H54 (cell line): ENCODE data around the gene MFNG.
A peak's percentile ranks its signal among the peaks of the same experiment; 100 is the strongest.

Source experiments
- DNase-seq: peaks from one replicate; pipeline ENCODE4 v3.0.0; 2011; ENCODE audit warnings: low spot score, mixed read lengths; ENCODE audit not compliant: insufficient read length
- FAIRE-seq: peaks from 3 replicates; lab custom pipeline; 2011; peaks lifted over from hg19 to GRCh38; lab: Jason Lieb, UNC
- POLR2A ChIP-seq: IDR thresholded peaks from 2 replicates; pipeline ENCODE4 v1.6.1; 2011; ENCODE audit warnings: low read depth, mild to moderate bottlenecking, low read length

The MFNG gene

DNA sequence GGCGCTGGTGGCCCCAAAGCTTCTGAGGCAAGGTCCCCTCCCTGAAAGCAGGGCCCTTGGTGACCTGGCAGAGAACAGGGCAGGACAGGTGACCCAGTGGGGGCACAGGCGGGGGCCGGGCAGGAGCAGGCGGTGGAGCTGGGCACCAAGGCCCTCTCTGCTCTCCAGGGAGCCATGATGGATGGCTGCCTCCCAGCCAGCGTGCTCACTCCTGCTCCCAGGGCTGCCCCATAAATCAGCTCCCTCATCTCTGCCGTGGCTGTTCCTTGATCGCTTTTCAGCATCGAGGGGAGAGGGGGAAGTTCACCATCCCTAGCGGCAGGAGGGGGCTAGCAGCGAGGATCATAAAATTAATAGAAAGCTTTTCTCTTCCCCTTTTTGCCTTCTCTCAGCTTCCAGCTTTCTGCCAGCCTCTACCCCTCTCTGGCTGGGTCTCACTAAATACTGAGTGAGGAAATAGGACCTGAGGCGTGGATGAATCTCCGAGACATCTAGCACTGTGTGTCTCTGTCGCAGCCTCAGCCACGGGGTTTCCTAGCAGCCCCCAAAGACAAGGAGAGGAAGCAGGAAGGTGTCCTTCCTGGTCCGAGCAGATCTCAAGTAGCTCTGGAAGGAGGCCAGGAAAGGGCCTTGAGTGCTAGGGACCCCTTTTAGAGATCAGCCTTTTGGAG, 36.7 kb downstream of the MFNG start:
- TF ChIP-seq POLR2A: no peak
- FAIRE-seq: no peak
- no peak for DNase-seq

DNA sequence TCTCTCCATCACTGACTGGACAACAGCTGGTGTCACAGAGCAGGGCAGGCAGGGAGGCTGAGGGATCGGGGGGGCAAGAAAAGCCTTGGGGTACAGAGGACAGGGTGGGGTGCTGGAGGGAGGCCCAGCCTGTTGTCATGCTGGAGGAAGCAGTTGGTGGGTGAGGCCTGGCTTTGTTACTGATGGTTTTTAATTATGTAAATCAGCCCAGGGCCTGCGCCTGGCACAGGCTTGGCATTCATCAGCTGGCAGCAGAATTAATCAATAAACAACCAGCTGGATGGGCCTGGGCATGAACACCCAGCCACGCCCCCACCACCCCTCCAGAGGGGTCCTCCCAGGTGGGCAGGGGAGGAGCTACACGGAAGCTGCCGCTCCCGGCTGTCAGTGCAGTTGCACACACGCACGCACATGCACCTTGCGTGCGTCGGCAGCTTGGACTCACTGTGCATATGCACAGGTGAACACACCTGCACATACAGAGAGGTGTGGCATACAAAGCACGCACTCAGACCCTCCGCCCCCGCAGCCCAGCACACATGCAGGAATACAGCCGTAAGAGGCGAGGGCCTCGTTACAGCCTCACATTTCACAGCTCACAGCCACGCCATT, 37.6 kb downstream of the MFNG start:
- FAIRE-seq (no peak), DNase-seq (no peak)
- no peak for TF ChIP-seq POLR2A

GRCh38 chr22:37445501-37445900, 40.7 kb downstream of the MFNG start:
- no peak for FAIRE-seq
- DNase-seq: no peak
- no peak for TF ChIP-seq POLR2A

DNA sequence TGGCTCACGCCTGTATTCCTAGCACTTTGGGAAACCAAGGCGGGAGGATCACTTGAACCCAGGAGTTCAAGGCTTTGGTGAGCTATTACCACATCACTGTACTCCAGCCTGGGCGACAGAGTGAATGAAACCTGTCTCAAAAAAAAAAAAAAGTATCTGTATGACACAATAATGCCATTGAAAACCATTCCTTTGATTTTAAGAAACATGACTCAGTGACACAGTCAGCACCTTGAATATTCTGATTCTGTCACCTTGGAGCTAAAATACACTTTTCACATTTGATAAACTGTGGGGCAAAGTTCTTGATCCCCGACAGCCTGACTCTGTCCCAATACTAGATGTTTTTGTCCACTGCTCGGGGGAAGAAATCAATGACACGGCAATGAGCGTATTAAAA, 42.2 kb downstream of the MFNG start:
- no peak for TF ChIP-seq POLR2A
- no peak for DNase-seq
- no peak for FAIRE-seq

- FAIRE-seq (no peak), DNase-seq (no peak)
- TF ChIP-seq POLR2A: no peak
These were observed 43.1 kb downstream of the MFNG start for GRCh38 chr22:37443086-37443485.

DNA sequence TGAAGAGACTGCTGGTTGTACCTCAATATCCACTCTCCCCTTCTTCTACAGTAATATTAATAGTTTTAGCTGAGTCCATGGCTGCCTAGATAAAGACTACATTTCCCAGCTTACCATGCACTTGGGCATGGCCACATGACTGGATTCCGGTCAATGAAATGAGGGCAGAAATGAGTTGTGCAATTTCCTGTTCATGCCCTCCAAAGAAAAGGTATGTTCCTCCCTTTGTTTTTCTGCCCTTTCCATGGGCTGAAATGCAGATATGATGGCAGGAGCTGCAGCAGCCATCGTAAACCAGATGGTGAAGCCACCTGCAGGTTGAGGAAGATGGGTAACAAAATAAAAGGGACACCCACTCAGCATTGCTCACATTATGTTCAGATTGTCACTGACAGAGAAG, 43.6 kb downstream of the MFNG start:
- TF ChIP-seq POLR2A: no peak
- DNase-seq: no peak
- no peak for FAIRE-seq

DNA sequence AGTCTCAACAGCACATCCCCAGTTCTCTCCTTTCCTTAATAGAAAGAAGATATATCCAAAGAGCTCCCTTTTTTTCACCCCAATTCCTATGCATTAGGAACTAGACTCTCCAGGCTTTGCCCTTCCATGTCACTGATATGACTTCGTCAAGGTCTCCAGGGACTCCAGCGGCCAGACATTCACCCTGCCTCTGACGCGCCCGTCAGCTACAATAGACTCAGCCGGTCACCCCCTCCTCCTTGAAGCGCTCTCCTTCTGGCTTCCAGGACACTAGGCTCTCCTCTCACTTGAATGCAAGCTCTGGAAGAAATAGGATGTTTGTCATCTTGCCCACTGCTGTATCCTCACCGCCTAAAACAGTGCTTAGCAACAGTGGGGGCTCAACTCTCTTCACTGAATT, 44.0 kb downstream of the MFNG start:
- DNase-seq (no peak), FAIRE-seq (no peak)
- TF ChIP-seq POLR2A: no peak

GRCh38 chr22:37440875-37441274, 45.3 kb downstream of the MFNG start:
- DNase-seq (no peak), FAIRE-seq (no peak)
- no peak for TF ChIP-seq POLR2A

GRCh38 chr22:37439347-37439746, 46.8 kb downstream of the MFNG start:
- DNase-seq: no peak
- TF ChIP-seq POLR2A: no peak
- FAIRE-seq: no peak

- no peak for DNase-seq
- FAIRE-seq: no peak
- no peak for TF ChIP-seq POLR2A
These were observed 50.1 kb downstream of the MFNG start for GRCh38 chr22:37435970-37436603.

DNA sequence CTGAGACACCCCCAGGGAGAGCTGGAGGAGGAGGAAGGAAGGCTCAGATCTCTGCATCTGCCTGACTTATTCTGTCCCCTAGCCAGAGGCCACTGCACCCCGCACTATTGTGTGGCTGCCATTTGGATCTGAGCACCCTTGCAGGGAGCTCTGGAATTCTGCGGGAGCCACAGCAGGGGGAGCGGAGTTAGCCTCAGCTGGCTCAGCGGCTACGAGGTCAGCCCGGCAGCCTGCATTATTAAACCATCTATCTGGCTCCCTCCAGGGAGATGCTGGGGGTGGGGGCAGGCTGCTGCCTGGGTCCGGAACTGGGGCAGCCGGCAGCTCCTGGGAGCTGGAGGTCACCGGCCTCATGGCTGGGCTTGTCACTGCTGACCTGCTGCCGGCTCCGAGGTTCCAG, 52.4 kb downstream of the MFNG start:
- DNase-seq (no peak), FAIRE-seq (no peak)
- no peak for TF ChIP-seq POLR2A

- no peak for FAIRE-seq
These were observed 53.5 kb downstream of the MFNG start for GRCh38 chr22:37432708-37433054.

DNA sequence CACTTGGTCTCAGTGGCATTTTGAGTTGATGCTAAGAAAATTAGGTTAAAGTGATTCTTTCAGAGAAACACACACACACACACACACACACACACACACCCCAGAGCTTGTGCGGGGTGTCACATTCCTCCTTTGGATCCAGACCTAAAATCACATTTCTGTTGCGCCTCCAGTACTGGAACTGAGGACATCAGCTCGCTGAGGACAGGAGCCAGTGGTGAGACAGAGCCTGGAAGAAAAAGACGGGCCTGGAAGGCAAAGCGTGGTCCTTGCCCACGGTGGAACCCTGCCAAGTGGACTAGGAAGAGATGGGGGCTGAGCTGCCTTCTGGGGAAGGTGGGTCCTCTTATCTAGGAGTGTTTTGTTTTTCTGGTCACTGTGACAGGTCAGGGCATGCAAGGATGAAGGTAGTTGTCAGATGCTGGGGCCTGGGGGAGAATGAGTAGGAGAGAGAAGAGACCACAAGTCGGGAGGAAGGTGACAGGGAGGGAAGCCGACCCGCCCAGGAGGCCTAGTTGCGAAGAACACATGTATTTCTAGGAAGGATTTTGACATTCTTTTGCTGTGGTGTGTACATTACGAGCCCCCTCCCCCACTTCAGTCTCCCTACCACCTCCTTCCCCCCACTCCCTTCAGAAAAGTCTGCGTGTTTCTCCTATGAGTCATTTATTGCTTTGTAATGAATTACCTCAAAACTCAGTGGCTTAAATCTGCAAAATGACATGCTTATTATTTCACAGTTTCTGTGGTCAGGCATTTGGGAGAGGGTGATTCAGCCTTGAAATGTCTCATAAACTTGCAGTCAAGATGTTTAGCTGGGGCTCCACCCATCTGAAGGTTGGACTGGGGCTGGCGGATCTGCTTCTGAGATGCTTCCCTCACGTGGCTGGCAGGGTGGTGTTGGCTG, 54.1 kb downstream of the MFNG start:
- TF ChIP-seq POLR2A: no peak
- DNase-seq (peak; percentile 71), FAIRE-seq (peak; percentile 87)

More at GRCh38 chr22:37432708-37433054, 53.5 kb downstream of the MFNG start:
- TF ChIP-seq POLR2A: no peak
- no peak for DNase-seq

DNA sequence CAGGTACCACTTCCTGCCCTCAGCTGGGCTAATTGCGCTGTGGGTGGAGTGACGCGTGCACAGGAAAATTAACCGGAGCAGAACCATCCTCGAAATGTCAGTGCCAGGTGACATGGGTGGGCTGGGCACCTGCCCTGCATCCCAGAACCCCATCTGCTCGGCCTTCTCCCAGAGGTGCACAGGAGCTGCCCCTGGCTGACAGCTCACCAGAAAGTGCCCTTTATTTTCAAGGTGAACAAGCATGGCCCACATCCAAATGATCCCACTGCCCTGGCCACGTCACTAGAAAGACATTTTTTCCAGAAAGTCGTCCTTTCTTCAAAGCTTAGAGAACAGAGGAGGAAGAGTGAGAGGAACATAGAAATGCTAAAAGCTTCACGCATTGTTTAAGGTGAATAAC, 54.8 kb downstream of the MFNG start:
- no peak for TF ChIP-seq POLR2A
- DNase-seq (peak; percentile 63), FAIRE-seq (no peak)
